WTC11 (cell line): ENCODE data around the gene PHLDB2. TPM values are rescaled to one million over a fixed set of nuclear protein-coding genes. Genes with fewer than 3 reads are reported as not detected.

Experiments used
- ATAC-seq: fragments of 200-7000 bp; cut with Tn5 transposase; 2 replicates; pipeline ENCODE4 v1.10.0; 2021; ENCODE audit warnings: mild to moderate bottlenecking, moderate library complexity
- CTCF ChIA-PET: fragments of 300-600 bp; sonication (Branson Sonifier 250); formaldehyde crosslinking; loops from one replicate; lab custom pipeline; 2021; ENCODE audit warnings: antibody characterized with exemption; lab: Charles Lee
- POLR2A ChIA-PET: fragments of 350-600 bp; sonication (Branson Sonifier 250); formaldehyde crosslinking; loops from one replicate; lab custom pipeline; 2021; ENCODE audit warnings: antibody characterized with exemption; lab: Charles Lee
- DNase-seq: peaks from one replicate; pipeline ENCODE4 v3.0.0; 2021; ENCODE audit warnings: low spot score
- H3K27ac Mint-ChIP-seq: 2 replicates; pipeline ENCODE4 v1.8.0; 2021; ENCODE audit warnings: mixed read lengths
- H3K27me3 Mint-ChIP-seq: 2 replicates; pipeline ENCODE4 v1.8.0; 2021; ENCODE audit warnings: low read depth, mild to moderate bottlenecking, moderate library complexity, mixed read lengths
- H3K36me3 Mint-ChIP-seq: 2 replicates; pipeline ENCODE4 v1.8.0; 2021; ENCODE audit warnings: mixed read lengths
- H3K4me1 Mint-ChIP-seq: 2 replicates; pipeline ENCODE4 v1.8.0; 2022; ENCODE audit warnings: mixed read lengths
- H3K4me3 Mint-ChIP-seq: 2 replicates; pipeline ENCODE4 v1.8.0; 2021; ENCODE audit warnings: mild to moderate bottlenecking, moderate library complexity, mixed read lengths
- H3K9me3 Mint-ChIP-seq: 2 replicates; pipeline ENCODE4 v1.8.0; 2021; ENCODE audit warnings: mixed read lengths
- ATF1 ChIP-seq: sonication (generic); formaldehyde crosslinking; IDR thresholded peaks from 2 replicates; pipeline ENCODE4 v1.8.1; 2023; ENCODE audit warnings: mild to moderate bottlenecking, moderate library complexity, missing genetic modification reagents
- ELF4 ChIP-seq: sonication (generic); formaldehyde crosslinking; IDR thresholded peaks from 2 replicates; pipeline ENCODE4 v1.8.1; 2022; ENCODE audit warnings: low read depth, mild to moderate bottlenecking, moderate library complexity, missing genetic modification reagents
- ESRRA ChIP-seq: sonication (generic); formaldehyde crosslinking; IDR thresholded peaks from 2 replicates; pipeline ENCODE4 v1.8.1; 2022; ENCODE audit warnings: mild to moderate bottlenecking, missing genetic modification reagents, borderline replicate concordance
- FOXK1 ChIP-seq: sonication (generic); formaldehyde crosslinking; IDR thresholded peaks from 2 replicates; pipeline ENCODE4 v1.8.0; 2022; ENCODE audit warnings: mild to moderate bottlenecking, moderate library complexity, missing genetic modification reagents
- NFATC4 ChIP-seq: fragments of 250-450 bp; sonication (Bioruptor Pico); IDR thresholded peaks from 2 replicates; pipeline ENCODE4 v1.9.0; 2021; ENCODE audit warnings: mild to moderate bottlenecking
- NFE2L1 ChIP-seq: sonication (generic); formaldehyde crosslinking; IDR thresholded peaks from 2 replicates; pipeline ENCODE4 v1.8.1; 2023; ENCODE audit warnings: missing genetic modification reagents
- SP1 ChIP-seq: sonication (generic); formaldehyde crosslinking; conservative IDR thresholded peaks from 2 replicates; pipeline ENCODE4 v1.8.1; 2022; ENCODE audit warnings: missing genetic modification reagents
- ZNF138 ChIP-seq: sonication (generic); formaldehyde crosslinking; conservative IDR thresholded peaks from 2 replicates; pipeline ENCODE4 v1.8.1; 2022; ENCODE audit warnings: mild to moderate bottlenecking, moderate library complexity, missing genetic modification reagents
- ZNF423 ChIP-seq: fragments of 250-450 bp; sonication (Bioruptor Pico); IDR thresholded peaks from 2 replicates; pipeline ENCODE4 v2.1.2; 2022; ENCODE audit warnings: mild to moderate bottlenecking, moderate library complexity
- total RNA-seq: library from RNA; stranded (reverse); gene quantifications from 3 replicates; pipeline ENCODE4 v1.2.3, GENCODE V29; 2021
- TF ChIP-seq, protein P1 (sequence below): sonication (generic); formaldehyde crosslinking; IDR thresholded peaks from 2 replicates; pipeline ENCODE4 v1.8.1; 2023; ENCODE audit warnings: mild to moderate bottlenecking, missing genetic modification reagents, borderline replicate concordance
- TF ChIP-seq, protein P2 (sequence below): sonication (generic); formaldehyde crosslinking; IDR thresholded peaks from 2 replicates; pipeline ENCODE4 v1.8.1; 2022; ENCODE audit warnings: low read depth, mild to moderate bottlenecking, moderate library complexity, missing genetic modification reagents, borderline replicate concordance
- TF ChIP-seq, protein P3 (sequence below): fragments of 250-450 bp; sonication (Bioruptor Pico); IDR thresholded peaks from 2 replicates; pipeline ENCODE4 v1.9.0; 2021; ENCODE audit warnings: mild to moderate bottlenecking
- TF ChIP-seq, protein P4 (sequence below): sonication (generic); formaldehyde crosslinking; IDR thresholded peaks from 2 replicates; pipeline ENCODE4 v1.8.0; 2022; ENCODE audit warnings: mild to moderate bottlenecking, missing genetic modification reagents
- TF ChIP-seq, protein P5 (sequence below): sonication (generic); formaldehyde crosslinking; IDR thresholded peaks from 2 replicates; pipeline ENCODE4 v1.8.1; 2023; ENCODE audit warnings: mild to moderate bottlenecking, missing genetic modification reagents
- TF ChIP-seq, protein P6 (sequence below): sonication (generic); formaldehyde crosslinking; IDR thresholded peaks from 2 replicates; pipeline ENCODE4 v1.8.0; 2023; ENCODE audit warnings: mild to moderate bottlenecking, missing genetic modification reagents
- TF ChIP-seq, protein P7 (sequence below): sonication (generic); formaldehyde crosslinking; IDR thresholded peaks from 2 replicates; pipeline ENCODE4 v1.8.1; 2023; ENCODE audit warnings: mild to moderate bottlenecking, moderate library complexity, missing genetic modification reagents
- TF ChIP-seq, protein P8 (sequence below): sonication (generic); formaldehyde crosslinking; conservative IDR thresholded peaks from 2 replicates; pipeline ENCODE4 v1.8.1; 2022; ENCODE audit warnings: mild to moderate bottlenecking, missing genetic modification reagents

Gene PHLDB2
- total RNA-seq, 1 experiment from 2014 or later: 40.3 TPM

DNA sequence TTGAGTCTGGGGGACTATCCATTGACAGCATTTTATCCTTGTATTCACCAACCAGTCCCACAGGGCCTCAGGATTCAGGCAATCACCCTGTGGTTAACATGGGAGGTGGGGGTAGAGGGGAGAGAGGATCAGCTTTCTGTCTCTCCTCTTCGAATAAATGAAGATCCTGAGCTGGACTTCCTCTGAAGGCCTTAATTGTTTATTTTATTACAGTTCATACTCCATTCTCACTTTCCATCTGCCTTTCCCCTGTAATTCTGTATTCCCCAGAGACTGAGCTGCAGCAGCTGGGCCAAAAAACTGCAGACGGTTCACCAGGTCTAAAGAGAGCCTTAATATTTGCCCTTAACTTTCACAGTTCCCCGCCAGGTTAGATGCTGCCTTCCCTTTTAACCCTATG is 151.6 kb downstream of the PHLDB2 start (continued):
- TF ChIP-seq, protein P1, sequence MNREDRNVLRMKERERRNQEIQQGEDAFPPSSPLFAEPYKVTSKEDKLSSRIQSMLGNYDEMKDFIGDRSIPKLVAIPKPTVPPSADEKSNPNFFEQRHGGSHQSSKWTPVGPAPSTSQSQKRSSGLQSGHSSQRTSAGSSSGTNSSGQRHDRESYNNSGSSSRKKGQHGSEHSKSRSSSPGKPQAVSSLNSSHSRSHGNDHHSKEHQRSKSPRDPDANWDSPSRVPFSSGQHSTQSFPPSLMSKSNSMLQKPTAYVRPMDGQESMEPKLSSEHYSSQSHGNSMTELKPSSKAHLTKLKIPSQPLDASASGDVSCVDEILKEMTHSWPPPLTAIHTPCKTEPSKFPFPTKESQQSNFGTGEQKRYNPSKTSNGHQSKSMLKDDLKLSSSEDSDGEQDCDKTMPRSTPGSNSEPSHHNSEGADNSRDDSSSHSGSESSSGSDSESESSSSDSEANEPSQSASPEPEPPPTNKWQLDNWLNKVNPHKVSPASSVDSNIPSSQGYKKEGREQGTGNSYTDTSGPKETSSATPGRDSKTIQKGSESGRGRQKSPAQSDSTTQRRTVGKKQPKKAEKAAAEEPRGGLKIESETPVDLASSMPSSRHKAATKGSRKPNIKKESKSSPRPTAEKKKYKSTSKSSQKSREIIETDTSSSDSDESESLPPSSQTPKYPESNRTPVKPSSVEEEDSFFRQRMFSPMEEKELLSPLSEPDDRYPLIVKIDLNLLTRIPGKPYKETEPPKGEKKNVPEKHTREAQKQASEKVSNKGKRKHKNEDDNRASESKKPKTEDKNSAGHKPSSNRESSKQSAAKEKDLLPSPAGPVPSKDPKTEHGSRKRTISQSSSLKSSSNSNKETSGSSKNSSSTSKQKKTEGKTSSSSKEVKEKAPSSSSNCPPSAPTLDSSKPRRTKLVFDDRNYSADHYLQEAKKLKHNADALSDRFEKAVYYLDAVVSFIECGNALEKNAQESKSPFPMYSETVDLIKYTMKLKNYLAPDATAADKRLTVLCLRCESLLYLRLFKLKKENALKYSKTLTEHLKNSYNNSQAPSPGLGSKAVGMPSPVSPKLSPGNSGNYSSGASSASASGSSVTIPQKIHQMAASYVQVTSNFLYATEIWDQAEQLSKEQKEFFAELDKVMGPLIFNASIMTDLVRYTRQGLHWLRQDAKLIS (CRISPR knock-in tag): no peak
- TF ChIP-seq, protein P2, sequence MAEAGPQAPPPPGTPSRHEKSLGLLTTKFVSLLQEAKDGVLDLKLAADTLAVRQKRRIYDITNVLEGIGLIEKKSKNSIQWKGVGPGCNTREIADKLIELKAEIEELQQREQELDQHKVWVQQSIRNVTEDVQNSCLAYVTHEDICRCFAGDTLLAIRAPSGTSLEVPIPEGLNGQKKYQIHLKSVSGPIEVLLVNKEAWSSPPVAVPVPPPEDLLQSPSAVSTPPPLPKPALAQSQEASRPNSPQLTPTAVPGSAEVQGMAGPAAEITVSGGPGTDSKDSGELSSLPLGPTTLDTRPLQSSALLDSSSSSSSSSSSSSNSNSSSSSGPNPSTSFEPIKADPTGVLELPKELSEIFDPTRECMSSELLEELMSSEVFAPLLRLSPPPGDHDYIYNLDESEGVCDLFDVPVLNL (CRISPR knock-in tag): no peak
- TF ChIP-seq, protein P3, sequence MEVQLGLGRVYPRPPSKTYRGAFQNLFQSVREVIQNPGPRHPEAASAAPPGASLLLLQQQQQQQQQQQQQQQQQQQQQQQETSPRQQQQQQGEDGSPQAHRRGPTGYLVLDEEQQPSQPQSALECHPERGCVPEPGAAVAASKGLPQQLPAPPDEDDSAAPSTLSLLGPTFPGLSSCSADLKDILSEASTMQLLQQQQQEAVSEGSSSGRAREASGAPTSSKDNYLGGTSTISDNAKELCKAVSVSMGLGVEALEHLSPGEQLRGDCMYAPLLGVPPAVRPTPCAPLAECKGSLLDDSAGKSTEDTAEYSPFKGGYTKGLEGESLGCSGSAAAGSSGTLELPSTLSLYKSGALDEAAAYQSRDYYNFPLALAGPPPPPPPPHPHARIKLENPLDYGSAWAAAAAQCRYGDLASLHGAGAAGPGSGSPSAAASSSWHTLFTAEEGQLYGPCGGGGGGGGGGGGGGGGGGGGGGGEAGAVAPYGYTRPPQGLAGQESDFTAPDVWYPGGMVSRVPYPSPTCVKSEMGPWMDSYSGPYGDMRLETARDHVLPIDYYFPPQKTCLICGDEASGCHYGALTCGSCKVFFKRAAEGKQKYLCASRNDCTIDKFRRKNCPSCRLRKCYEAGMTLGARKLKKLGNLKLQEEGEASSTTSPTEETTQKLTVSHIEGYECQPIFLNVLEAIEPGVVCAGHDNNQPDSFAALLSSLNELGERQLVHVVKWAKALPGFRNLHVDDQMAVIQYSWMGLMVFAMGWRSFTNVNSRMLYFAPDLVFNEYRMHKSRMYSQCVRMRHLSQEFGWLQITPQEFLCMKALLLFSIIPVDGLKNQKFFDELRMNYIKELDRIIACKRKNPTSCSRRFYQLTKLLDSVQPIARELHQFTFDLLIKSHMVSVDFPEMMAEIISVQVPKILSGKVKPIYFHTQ: no peak
- no peak for TF ChIP-seq FOXK1 (CRISPR knock-in tag)
- TF ChIP-seq, protein P4, sequence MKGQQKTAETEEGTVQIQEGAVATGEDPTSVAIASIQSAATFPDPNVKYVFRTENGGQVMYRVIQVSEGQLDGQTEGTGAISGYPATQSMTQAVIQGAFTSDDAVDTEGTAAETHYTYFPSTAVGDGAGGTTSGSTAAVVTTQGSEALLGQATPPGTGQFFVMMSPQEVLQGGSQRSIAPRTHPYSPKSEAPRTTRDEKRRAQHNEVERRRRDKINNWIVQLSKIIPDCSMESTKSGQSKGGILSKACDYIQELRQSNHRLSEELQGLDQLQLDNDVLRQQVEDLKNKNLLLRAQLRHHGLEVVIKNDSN: no peak
- TF ChIP-seq, protein P5, sequence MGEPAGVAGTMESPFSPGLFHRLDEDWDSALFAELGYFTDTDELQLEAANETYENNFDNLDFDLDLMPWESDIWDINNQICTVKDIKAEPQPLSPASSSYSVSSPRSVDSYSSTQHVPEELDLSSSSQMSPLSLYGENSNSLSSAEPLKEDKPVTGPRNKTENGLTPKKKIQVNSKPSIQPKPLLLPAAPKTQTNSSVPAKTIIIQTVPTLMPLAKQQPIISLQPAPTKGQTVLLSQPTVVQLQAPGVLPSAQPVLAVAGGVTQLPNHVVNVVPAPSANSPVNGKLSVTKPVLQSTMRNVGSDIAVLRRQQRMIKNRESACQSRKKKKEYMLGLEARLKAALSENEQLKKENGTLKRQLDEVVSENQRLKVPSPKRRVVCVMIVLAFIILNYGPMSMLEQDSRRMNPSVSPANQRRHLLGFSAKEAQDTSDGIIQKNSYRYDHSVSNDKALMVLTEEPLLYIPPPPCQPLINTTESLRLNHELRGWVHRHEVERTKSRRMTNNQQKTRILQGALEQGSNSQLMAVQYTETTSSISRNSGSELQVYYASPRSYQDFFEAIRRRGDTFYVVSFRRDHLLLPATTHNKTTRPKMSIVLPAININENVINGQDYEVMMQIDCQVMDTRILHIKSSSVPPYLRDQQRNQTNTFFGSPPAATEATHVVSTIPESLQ (CRISPR knock-in tag): no peak

DNA sequence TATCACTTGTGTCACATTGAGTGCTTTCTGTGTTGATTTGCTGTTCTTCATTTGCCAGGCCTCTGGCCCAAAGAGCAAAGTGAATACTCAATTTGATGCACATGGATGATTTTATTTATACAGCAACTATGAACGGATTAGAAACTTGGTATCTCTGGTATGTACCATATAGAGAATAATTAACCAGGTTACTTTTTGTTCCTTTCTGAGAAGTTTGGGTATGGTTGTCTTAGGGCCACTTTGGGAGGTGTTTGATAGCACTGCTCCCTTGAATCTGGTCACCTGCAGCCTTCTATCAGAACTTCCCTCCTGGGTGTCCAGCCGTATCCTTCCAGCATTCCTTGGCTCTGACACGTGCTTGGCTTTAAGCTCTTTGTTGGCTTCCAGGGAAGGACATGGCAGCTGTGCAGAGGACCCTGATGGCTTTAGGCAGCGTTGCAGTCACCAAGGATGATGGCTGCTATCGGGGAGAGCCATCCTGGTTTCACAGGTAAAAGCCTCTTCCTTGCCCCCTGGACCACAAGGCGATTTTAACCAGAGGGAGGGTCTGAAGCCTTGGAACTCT is 152.4 kb downstream of the PHLDB2 start:
- POLR2A ChIA-PET: no interaction called here
- Mint-ChIP-seq H3K4me3 (no peak overlapping the region), H3K9me3 (no peaks in the 10 kb centered on the region), H3K27ac (no peak overlapping the region; the same call in 1 of the 2 replicates), H3K36me3 (no peaks in the 10 kb centered on the region), H3K4me1 (peaks cover 9% of the 10 kb centered on the region; the same call in 1 of the 2 replicates)
- no peak for DNase-seq
- CTCF ChIA-PET: interaction anchor here (0.6 to 3.4 kb wide), 2 partner anchors 11 to 320 kb away, joined by 3 to 95 read pairs; partner anchors contain the start of gene TAGLN3
- TF ChIP-seq ZNF423 (CRISPR knock-in tag) (no peak), ESRRA (CRISPR knock-in tag) (no peak), NFE2L1 (no peak), SP1 (CRISPR knock-in tag) (no peak), ELF4 (CRISPR knock-in tag) (no peak), ZNF138 (CRISPR knock-in tag) (no peak), ATF1 (CRISPR knock-in tag) (no peak), NFATC4 (no peak)
- TF ChIP-seq, protein P5 (CRISPR knock-in tag): no peak
- TF ChIP-seq, protein P6, sequence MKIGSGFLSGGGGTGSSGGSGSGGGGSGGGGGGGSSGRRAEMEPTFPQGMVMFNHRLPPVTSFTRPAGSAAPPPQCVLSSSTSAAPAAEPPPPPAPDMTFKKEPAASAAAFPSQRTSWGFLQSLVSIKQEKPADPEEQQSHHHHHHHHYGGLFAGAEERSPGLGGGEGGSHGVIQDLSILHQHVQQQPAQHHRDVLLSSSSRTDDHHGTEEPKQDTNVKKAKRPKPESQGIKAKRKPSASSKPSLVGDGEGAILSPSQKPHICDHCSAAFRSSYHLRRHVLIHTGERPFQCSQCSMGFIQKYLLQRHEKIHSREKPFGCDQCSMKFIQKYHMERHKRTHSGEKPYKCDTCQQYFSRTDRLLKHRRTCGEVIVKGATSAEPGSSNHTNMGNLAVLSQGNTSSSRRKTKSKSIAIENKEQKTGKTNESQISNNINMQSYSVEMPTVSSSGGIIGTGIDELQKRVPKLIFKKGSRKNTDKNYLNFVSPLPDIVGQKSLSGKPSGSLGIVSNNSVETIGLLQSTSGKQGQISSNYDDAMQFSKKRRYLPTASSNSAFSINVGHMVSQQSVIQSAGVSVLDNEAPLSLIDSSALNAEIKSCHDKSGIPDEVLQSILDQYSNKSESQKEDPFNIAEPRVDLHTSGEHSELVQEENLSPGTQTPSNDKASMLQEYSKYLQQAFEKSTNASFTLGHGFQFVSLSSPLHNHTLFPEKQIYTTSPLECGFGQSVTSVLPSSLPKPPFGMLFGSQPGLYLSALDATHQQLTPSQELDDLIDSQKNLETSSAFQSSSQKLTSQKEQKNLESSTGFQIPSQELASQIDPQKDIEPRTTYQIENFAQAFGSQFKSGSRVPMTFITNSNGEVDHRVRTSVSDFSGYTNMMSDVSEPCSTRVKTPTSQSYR (CRISPR knock-in tag): no peak
- TF ChIP-seq, protein P7, sequence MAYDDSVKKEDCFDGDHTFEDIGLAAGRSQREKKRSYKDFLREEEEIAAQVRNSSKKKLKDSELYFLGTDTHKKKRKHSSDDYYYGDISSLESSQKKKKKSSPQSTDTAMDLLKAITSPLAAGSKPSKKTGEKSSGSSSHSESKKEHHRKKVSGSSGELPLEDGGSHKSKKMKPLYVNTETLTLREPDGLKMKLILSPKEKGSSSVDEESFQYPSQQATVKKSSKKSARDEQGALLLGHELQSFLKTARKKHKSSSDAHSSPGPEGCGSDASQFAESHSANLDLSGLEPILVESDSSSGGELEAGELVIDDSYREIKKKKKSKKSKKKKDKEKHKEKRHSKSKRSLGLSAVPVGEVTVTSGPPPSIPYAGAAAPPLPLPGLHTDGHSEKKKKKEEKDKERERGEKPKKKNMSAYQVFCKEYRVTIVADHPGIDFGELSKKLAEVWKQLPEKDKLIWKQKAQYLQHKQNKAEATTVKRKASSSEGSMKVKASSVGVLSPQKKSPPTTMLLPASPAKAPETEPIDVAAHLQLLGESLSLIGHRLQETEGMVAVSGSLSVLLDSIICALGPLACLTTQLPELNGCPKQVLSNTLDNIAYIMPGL: no peak
- TF ChIP-seq, protein P8, sequence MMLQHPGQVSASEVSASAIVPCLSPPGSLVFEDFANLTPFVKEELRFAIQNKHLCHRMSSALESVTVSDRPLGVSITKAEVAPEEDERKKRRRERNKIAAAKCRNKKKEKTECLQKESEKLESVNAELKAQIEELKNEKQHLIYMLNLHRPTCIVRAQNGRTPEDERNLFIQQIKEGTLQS (CRISPR knock-in tag): no peak
- TF ChIP-seq, all 79 proteins: peak for 0
- ATAC-seq: no peak
- H3K27me3 Mint-ChIP-seq: no peaks in the 10 kb centered on the region
